HG02571 (cell line): Measurements from ENCODE around the gene ADD1.

Source experiments
- ATAC-seq: cut with Tn5 transposase; IDR thresholded peaks from one replicate; pipeline ENCODE4 v1.9.1; 2021; ENCODE audit warnings: mild to moderate bottlenecking, moderate library complexity; ENCODE audit not compliant: unreplicated experiment

ADD1 gene

DNA sequence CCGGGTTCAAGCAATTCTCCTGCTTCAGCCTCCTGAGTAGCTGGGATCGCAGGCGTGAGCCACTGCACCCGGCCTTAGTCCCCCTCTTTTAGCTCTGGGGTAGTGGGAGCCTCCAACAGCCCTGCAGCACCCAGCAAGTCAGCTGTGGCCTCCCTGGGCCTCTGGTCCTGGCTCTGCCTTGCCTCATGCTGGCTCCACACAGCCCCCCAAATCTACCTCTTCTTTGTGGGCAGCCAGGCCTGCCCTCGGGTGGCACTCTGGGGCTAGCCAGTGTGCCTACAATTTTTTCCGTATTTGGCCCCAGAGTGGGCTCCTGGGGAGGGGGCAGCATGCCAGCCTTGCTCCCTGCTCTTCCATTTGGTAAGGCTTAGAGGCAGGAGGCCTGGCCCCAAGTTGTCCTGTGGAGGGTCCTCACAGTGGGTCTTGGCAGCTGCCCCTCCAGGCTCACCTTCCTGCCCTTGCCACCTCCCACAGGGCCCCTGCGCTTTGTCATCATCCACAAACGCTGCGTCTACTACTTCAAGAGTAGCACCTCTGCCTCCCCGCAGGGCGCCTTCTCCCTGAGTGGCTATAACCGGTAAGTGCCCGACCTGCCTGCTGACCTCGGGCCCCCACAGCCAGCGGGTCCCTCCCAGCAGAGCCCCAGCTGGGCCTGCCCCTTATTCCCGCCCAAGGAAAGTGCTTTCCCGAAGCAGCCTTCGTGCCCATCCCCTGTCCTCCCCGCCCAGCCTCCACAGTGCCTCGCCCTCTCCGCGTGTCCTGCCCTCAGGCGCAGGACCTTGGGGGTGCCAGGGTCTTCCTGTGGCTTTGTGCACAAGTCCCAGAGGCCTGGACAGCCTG is 21.0 kb upstream of the ADD1 start:
- ATAC-seq, result no peak

DNA sequence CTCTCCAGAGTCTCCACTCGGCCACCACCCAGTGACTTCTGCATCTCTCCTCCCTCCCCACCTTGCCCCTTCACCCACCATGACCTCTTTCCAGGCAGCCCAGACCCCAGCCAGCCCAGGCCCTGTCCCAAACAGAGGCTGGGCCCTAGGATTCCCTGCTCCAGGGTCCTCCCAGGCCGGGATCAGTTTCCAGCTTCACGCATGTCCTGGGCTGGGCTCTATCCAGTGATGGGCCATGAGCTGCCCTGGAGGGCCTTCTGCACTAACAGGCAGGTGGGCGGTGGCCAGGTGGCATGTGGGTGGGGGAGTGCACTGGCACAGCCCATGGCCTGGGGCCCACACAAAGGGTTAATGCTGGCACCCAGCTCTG is 20.4 kb upstream of the ADD1 start:
- ATAC-seq, result no peak

DNA sequence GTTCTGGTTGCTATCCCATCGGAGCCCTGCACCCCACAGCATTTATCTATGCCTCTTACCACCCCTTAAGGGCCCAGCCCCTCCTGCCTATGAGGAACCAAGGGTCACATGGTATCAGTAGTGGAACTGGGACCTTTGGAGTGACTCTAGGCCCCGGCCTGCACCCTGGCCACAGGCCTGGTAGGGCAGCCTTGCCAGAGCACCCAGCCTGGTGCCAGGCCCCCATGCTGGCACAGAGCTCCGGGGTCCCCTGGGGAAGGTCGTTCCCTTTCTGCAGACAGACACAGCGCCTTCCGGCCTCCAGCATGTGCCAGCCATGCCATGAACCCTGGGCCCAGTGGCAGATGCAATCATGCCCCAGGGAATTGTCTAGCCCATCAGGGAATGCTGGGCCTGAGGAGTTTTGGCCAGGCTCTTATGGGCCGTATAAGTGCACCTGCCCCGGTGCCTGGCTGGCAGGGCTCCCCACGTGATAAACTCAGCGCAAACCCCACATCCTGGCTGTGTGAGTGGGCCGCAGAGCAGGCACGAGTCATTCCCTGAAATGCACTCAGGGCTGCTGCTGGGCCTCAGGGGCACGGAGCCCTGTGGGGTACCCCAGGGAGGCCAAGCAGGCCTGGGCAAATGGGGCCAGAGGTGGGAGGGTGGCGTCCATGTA is 19.8 kb upstream of the ADD1 start:
- ATAC-seq, result no peak

DNA sequence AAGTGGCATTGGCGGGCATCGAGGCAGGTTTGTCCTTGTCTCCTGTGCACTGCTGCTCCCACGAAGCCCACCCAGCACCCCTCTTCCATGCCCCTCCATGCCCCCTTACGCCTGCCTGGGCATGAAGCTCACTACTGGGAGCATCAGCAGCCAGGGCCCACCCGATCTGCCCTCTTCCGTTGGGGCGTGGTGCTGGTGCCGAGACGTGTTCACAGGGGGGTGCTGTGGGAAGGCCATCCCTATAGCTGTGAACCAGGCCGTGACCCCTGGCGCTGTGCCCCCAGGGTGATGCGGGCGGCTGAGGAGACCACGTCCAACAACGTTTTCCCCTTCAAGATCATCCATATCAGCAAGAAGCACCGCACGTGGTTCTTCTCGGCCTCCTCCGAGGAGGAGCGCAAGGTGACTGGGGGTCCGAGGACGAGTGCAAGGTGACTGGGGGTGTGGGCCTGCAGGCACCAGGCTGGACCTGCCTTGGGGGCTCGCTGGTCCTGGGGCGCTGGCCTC is 19.3 kb upstream of the ADD1 start:
- no peak for ATAC-seq

DNA sequence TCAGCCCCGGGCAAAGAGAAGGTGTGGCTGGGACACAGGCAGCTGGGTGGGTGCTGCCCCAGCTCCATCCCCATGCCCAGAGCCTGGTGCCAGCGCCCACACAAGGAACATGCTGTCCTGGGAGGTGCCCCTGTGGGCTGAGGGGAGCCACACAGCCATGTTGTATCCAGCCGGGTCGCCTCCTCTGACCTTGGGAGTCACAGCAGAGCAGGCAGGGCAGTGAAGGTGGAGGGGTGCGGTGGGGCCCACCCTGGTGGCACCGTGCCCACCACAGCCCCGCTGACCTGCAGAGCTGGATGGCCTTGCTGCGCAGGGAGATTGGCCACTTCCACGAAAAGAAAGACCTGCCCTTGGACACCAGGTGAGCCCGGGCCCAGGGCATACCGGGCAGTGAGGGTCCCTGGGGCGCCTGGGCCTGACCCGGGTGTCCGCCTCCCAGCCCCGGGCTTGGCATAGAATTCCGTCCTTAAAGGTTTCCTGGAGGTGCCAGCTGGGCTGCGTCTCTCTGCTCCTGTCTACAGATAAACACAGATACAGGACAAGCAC is 18.7 kb upstream of the ADD1 start:
- no peak for ATAC-seq

DNA sequence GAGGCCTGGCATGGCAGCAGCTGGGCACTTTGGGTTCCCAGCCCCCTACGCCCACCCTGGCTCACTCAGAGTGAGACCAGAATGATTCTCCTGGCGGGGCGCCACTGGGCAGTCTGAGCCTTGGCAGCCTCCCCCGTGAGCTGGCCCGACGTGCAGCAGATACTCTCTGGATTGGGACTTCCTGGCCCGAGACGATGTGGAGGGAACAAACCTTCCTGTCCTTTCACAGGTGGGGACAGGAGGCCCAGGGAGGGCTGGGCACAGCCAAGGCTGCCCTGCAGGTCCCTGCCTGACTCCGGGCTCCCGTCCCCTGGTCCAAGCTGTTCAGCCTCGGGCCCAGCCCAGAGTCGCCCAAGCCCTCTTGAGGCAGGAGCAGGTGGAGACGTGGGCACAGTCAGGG is 17.9 kb upstream of the ADD1 start:
- no peak for ATAC-seq

DNA sequence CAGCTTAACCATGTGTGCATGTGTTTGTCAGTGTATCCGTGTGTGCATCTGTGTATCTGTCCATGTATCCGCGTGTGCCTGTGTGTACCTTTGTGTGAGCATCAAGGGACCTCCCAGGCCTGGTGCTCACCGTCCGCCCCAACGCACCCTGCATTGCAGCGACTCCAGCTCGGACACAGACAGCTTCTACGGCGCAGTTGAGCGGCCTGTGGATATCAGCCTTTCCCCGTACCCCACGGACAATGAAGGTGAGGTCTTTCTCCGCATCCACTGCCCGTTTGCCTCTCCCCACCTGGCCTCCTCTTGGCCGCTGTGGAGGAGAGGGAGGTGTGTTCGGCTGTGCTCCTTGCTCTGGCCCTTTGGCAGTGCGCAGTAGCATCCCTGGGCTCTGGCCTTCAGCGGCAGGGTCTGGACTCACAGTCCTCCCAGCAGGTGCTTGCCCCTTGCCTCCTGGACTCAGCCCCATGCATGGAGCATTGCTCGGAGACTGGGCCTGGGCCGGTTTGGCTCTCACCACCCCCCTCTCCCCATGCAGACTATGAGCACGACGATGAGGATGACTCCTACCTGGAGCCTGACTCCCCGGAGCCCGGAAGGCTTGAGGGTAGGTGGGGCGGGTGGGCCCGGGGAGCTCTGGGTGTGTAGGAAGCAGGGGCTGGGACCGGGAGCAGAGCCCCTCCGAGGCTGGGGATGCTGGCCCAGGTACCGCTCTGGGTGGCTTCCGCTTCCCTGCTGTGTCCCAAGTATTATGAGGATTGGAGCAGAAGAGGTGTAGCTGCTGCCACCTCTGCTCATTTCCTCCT is 16.4 kb upstream of the ADD1 start:
- ATAC-seq, result no peak

DNA sequence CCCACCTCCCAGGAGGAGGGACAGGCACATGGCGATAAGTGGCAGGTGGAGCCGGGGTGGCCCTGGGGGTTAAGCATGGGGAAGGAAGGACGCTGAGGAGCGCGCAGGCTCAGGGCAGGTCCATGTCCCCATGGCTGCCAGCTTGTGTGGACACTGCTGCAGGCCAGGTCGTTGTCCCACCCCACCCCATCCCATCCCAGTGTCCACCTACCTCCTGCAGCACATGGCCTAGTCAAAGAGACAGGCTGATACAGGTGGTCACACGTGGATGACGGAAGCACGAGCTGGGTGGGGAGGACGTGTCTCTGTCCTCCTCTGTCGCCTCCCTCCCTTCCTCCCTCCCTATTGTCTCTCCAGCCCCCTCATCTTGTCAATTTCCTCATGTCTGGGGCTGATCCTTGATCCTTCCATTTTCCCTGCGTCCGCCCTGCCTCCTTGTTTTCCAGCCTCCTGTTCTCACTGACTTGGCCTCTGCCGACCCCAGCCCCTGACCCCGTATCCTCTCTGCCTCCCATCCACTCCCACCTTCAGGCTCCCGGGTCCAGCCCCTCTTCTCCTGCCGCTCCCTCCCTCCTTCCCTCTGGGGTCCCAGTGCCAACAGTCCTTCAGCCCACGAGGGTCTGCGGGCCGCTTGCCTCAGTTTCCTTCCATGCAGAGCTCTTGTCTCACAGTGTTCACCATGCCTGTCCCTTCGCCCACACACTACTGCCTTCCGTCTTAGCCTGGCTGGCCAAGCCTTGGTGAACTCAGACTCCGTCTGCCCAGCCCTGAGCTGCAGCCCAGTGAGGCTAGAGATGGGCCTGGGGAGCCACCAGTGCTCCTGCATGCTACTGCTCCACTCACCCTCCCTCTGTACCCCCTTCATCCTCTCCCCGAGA is 15.5 kb upstream of the ADD1 start:
- no peak for ATAC-seq

DNA sequence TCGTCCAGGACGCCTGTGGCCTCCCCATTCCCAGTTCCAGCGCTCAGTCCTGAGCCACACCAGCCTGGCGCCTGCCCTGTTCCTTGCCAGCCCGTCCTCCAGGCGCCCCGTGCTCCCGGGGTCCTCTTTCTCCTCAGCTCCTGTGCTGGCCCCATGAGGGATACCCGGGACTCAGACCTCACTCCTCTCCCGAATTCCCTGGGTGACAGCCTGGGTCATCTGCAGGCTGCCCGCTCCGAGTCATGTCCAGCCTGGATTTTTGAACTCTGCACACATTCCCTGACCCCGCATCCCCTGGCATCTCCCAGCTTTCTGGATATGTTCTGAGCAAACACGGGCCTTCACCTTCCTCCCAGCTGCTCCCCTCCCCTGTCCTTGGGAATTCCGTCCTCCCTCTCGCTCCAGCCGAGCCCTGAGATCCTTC is 14.9 kb upstream of the ADD1 start:
- ATAC-seq, result no peak

DNA sequence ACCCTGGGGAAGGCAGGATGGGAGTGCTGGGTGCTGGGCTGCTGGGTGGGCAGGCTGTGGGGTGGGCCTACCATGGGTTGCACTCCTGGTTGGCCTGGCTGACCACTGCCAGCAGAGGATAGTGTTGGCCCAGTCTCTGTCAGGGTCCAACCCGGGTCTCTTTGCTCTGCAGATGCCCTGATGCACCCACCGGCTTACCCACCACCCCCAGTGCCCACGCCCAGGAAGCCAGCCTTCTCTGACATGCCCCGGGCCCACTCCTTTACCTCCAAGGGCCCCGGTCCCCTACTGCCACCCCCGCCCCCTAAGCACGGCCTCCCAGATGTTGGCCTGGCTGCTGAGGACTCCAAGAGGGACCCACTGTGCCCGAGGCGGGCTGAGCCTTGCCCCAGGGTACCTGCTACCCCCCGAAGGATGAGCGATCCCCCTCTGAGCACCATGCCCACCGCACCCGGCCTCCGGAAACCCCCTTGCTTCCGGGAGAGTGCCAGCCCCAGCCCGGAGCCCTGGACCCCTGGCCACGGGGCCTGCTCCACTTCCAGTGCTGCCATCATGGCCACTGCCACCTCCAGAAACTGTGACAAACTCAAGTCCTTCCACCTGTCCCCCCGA is 14.2 kb upstream of the ADD1 start:
- no peak for ATAC-seq

DNA sequence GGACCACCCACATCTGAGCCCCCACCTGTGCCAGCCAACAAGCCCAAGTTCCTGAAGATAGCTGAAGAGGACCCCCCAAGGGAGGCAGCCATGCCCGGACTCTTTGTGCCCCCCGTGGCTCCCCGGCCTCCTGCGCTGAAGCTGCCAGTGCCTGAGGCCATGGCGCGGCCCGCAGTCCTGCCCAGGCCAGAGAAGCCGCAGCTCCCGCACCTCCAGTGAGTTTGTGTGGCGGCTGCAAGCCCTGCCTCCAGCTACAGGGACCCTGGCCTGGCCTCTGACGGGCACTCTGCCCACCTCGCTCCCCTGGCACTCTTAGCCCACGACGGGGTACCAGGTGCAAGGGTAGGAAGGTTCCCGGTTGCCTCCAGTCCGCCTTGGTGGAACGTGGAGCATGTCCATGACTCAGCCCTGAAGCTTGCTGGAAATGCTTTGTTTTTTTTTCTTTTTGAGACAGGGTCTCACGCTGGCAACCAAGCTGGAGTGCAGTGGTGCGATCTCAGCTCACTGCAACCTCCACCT is 13.7 kb upstream of the ADD1 start:
- no peak for ATAC-seq

DNA sequence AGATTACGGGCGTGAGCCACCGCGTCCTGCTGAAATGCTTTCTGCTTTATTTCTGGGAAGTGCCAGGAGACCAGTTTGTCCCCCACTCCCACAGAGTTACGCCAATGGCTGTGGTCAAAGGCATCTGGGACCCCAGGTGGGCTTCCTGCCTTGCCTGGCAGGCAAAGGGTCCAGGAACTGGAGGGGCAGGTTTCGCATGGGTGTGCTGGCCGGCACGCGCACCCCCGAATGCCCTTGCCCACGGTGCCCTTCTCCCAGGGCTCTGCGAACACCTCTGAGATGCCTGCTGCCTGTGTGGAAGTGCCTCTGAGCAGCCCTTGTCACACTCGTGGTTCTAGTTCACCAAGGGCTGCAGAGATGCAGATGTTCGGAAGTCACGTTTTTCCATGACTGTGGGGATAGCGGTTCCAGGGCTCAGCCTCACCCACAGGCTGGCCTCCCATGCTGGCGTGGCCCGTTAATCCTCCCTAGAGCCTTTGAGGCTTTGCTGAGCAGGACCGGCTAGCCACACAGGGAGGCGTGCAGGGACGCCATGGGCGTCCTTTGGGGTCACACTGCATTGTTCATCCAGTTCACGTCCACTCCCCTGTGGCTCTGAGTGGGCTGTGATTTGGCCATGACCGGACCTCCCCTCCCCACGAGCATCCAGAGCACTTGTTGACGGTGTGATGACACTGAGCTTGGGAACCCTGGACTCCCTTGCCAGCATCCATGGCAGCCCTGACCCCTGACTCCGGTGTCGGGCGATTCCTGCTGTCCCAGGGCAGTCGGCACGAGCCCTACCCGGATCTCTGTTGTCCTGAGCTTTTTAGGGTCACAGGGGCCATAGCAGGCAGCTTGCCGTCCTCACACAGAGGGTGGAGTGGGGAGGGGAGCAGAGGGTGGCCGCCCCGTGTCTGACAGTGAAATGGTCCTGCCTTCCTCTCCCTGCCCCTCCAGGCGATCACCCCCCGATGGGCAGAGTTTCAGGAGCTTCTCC is 12.7 kb upstream of the ADD1 start:
- no peak for ATAC-seq

DNA sequence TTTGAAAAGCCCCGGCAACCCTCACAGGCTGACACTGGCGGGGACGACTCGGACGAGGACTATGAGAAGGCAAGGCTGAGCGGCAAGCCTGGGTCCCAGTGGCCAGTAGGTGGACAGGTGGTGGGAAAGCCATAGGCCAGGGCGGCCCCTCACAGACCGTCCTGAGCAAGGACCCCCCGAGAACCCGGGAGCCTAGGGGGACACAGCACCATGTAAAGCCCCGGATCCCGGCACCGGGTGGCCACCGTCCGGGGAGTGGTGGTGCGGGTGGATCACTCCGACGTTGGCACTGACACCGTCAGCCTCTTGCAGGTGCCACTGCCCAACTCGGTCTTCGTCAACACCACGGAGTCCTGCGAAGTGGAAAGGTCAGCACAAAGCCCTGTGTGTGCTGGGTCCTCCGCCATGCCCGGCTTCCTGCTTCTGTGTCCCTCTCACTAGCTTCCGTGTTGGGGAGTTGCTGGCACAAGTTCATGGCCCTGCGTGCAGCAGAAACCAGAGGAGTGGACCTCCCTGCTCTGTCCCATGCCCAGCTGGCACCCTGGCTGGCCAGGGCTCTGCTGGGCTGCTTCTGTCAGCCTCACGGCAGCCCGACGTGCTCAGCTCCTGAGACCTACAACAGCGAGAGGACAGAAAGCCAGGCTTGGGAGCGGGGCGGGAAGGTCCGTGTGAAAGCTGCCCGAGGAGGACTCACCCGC is 11.9 kb upstream of the ADD1 start:
- ATAC-seq, result no peak

DNA sequence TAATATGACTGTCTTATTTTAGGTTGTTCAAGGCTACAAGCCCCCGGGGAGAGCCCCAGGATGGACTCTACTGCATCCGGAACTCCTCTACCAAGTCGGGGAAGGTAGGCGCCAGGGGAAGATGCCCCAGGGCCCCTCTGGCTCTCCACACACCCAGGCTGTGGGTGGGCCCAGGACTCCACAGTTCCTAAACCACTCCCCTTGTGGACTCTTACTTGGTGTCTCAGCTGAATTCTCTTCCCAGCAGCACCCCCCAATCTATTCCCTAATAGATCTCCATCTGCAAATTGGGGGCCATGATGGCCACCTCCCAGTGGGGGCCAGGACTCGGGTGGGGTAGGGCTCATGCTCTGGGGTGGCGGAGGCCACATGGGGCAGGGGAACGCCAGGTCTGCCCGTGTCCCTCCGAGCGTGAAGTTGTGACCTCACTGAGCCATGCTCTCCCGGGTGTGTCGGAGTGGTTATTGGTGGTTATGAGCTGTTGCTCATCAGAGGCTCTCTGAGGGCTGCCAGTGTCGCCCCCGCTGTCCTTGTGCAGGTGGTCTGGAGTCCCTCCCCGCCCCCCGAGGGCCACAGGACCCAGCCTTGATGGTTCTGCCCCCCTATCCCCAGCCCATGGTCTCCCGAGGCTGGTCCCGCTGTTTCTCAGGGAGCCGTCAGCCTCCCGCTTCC is 11.2 kb upstream of the ADD1 start:
- no peak for ATAC-seq

DNA sequence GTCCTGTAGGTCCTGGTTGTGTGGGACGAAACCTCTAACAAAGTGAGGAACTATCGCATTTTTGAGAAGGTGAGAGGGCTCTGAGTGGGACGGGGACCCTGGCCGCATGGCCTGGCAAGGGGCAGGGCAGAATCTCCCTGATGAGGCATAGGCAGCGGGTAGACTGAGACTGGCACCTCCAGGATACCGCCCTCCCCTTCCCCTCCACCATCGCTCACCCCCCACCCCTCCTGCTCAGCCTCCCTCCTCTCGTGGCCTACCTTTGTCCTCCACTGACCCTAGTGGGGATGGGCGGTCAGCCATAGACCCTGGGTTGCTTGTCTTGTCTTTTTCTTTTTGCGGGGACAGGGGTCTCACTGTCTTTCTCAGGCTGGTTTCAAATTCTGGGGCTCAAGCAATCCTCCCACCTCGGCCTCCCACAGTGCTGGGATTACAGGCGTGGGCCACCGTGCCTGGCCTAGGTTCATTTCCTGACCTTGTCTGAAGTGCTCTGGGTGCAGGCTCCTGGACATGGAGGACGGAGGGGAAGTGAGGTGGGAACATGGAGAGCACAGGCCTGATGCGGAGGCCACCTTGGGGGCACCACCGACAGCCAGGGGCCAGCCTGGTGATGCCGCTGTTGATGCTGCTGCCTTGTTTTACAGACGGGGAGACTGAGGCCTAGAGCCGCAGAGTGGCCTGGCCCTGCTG is 10.5 kb upstream of the ADD1 start:
- ATAC-seq, result no peak

DNA sequence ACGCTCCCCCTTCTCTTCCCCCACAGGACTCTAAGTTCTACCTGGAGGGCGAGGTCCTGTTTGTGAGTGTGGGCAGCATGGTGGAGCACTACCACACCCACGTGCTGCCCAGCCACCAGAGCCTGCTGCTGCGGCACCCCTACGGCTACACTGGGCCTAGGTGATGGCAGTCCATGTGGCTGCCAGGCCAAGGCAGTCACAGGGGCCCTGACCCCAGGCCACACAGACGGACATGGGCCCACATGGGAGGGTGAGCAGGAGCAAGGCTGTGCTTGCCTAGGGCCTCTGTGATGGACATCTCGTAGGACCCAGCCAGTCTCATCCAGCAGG is 10.0 kb upstream of the ADD1 start:
- ATAC-seq, result no peak
